NCI-H1048 (cell line): ENCODE data around the gene ATF6.
"Not testable (repeated sequence)": the region's sequence is repeated elsewhere in the genome, so short reads cannot be mapped to it uniquely, and the experiment has no call there.

Experiments
- DNase-seq: peaks from one replicate; lab custom pipeline; 2025; lab: John Stamatoyannopoulos, UW

Gene ATF6, protein sequence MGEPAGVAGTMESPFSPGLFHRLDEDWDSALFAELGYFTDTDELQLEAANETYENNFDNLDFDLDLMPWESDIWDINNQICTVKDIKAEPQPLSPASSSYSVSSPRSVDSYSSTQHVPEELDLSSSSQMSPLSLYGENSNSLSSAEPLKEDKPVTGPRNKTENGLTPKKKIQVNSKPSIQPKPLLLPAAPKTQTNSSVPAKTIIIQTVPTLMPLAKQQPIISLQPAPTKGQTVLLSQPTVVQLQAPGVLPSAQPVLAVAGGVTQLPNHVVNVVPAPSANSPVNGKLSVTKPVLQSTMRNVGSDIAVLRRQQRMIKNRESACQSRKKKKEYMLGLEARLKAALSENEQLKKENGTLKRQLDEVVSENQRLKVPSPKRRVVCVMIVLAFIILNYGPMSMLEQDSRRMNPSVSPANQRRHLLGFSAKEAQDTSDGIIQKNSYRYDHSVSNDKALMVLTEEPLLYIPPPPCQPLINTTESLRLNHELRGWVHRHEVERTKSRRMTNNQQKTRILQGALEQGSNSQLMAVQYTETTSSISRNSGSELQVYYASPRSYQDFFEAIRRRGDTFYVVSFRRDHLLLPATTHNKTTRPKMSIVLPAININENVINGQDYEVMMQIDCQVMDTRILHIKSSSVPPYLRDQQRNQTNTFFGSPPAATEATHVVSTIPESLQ

GRCh38 chr1:161766102-161766981, at the start of gene ATF6:
ATF6 (plus strand) TSS chr1:161766320; CDS start chr1:161766361, 41 bp downstream.
- DNase-seq, result peak; percentile 75

- no peak for DNase-seq
Measured at GRCh38 chr1:161718559-161719324, 47.4 kb upstream of the ATF6 start.

DNA sequence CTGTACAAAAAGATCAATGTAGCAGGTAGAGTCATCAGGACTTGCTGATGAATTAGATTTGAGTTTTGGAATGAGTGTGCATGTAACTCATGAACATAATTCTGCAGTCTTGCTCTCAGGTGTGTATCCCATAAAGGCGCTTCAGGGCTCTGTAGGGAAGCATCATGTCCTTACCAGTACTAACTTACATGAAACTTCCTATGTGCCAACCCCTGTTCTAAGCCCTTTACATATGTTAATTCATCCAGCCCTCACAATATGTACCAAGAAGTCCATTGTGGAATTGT, 46.9 kb upstream of the ATF6 start:
- no peak for DNase-seq

GRCh38 chr1:161720422-161720821, 45.7 kb upstream of the ATF6 start:
- no peak for DNase-seq

GRCh38 chr1:161720956-161721737, 45.0 kb upstream of the ATF6 start, which contains the start of gene FCRLB:
FCRLB (plus strand) TSS chr1:161721544; CDS start chr1:161722673, 1,129 bp downstream.
- no peak for DNase-seq

- DNase-seq, result no peak
Measured at GRCh38 chr1:161721738-161722343, 44.3 kb upstream of the ATF6 start.

DNA sequence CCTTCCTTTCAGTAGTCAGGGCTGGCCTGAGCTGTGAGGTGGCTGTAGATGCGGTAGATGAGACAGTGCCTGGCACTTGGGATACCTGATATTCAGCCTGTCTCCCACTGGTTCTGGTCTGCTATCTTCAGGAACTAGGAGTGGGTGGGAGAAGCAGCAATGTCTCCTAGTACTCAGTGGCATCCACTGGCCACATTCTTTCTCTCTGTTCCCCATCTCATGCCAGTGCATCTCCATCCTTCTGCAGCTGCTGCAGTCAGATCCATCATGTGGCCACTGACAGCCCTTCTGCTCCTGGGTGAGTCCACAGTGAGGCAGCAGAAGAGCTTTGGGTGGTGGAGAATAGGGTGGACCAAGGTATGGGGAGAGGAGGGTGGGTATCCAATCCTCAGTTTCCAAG, 43.7 kb upstream of the ATF6 start:
- no peak for DNase-seq

- no peak for DNase-seq
Measured at GRCh38 chr1:161723459-161724141, 42.5 kb upstream of the ATF6 start.

DNA sequence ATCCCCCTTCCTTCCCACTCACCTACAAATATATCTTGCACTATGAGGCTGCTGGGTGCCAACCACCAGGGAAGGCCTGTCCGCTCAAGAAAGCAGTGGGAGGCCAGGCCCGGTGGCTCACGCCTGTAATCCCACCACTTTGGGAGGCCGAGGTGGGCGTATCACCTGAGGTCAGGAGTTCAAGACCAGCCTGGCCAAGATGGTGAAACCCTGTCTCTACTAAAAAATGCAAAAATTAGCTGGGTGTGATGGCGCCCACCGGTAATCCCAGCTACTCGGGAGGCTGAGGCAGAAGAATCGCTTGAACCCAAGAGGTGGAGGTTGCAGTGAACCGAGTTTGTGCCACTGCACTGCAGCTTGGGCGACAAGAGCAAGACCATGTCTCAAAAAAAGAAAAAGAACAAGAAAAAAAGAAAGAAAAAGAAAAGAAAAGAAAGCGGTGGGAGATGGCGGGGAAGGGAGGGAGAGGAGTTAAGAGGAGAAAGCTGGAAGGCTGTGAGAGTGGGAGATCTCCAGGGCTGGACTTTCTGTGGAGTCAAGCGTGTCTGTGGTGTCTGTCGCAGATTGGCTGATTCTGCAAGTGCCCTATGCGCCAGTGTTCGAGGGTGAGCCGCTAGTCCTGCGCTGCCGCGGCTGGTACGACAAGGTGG, 40.7 kb upstream of the ATF6 start:
- not testable (repeated sequence) for DNase-seq

DNA sequence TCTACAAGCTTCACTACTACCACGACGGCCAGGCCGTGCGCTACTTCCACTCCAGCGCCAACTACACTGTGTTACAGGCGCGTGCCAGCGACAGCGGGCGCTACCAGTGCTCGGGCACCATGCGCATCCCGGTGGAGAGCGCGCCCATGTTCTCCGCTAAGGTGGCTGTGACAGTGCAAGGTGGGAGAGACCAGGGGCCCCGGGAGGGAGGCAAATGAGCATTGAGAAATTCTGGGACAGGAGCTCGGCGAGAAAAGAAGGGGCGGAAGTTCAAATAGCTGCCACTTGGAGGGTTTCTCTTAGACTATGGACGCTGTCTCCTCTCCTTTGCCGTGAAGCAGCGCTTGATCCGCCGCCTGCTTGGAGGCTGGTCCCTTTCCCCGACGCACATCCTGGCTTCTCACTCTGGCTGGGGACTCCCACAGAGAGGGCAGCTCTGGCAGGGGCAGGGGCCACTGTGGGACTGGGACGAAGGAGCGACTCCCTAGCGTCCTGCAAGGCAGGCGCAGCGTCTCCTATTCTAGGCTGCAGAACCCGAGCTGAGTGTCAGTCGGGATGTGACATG, 40.1 kb upstream of the ATF6 start:
- DNase-seq, result no peak

- DNase-seq, result peak; percentile 71
Measured at GRCh38 chr1:161726473-161727255, 39.5 kb upstream of the ATF6 start.

DNA sequence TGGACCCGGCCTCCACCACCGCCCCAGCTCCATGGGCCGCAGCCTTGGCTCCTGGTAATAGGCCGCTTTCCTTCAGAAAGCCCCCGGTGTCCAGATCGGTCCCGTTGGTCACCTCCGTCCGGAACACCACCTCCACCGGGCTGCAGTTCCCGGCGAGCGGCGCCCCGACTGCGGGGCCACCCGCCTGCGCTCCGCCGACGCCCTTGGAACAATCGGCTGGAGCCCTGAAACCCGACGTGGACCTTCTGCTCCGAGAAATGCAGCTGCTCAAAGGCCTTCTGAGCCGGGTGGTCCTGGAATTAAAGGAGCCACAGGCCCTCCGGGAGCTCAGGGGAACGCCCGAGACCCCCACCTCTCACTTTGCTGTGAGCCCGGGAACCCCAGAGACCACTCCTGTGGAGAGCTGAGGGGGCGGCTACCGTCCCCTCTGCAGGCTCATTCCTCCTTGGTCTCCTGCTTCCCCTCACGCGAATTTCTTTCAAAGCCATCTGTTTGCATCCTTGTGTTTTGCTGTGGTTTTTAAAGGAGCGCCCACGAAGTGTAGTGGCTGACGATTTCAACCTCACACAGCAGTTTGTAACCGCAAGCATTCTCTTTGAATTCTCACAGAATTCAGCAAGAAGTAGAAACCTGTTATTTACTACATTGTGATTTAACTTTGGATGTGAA, 38.7 kb upstream of the ATF6 start:
- DNase-seq, result no peak

DNA sequence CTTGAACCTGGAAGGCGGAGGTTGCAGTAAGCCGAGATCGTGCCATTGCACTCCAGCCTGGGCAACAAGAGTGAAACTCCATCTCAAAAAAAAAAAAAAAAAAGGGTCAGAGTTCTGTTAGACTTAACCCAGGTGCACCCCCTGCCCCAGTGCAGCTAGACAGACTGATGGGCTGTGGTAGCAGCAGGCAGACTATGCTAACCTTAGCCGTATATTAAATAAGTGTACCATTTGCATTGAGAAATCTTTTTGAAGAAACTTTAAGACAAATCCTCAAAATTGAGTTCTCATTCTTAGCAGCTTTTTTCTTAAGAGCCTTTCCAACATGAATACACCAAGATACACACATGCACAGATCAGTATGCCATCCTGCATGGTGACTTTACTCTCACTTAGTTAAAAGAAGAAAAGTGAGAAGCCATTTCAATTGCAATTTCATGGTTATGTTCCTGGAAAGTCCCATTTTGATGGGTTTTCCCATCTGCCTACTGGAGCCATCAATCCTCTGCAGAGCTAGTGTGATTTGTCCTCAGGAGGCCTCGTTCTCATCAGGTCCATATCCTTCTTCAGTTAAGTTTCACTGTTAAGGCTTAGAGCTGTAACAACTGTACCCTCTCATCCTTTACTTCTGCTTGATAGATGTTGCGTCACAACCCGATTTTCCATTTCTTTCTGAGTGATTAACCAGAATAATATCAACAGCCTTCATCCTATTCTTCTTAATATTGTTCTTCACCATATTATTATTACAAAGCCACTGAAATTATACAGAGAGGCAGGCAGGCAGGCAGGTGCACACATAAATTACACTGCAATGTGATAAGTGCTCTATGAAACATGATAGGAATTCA, 37.5 kb upstream of the ATF6 start:
- no peak for DNase-seq

DNA sequence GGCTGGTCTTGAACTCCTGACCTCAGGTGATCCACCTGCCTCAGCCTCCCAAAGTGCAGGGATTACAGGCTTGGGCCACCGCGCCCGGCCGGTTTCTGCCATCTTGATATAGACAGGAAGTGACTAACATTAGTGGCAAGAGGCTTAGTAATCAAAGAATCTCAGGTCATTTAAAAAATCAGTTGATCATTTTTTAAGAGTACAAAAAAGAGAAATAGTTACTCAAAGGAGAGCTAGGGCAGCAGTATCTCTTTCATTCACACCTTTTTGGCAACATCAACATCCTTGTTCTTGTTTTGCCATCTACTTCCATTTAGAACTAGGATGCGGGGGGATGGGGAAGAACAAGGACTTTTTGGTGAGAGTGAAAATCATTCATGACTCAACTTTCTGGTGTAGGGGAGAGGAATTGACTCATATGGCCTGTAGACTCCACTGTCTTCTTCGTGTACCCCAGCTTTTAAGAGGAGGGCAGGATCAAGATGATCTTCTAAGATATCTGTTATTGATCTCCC, 36.0 kb upstream of the ATF6 start:
- DNase-seq, result no peak

DNA sequence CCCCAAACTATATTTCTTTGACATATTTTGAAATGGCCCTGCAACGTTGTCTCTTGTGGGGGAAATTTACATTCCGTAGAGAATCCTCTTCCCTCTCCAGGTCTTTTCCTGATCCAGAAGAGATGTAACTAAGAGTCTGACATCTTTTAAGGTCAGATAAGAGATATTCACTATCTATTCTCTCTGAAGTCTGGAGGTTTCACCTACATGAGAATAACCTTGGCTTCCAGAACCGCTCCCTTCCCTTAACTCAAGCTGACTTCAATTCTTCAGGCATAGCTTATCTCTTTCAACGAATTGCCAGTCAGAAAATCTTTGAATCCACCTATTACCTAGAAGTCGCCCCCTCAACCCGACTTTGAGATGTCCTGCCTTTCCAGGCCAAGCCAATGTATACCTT, 34.9 kb upstream of the ATF6 start:
- DNase-seq, result no peak

- no peak for DNase-seq
Measured at GRCh38 chr1:161731981-161732718, 34.0 kb upstream of the ATF6 start.
